SK-N-SH treated with all-trans-retinoic acid at 6 μM for 48 hours (cell line): ENCODE results near the gene OR14C36.

ENCODE experiments used
- ARNTL ChIP-seq: fragments of 450-650 bp; formaldehyde crosslinking; IDR thresholded peaks from 2 replicates; pipeline ENCODE4 v1.5.0; 2020; ENCODE audit warnings: low read depth, mild to moderate bottlenecking, moderate library complexity, borderline replicate concordance
- CREB5 ChIP-seq: fragments of 250-450 bp; sonication (Bioruptor Pico); IDR thresholded peaks from 2 replicates; pipeline ENCODE4 v1.5.1; 2020; ENCODE audit warnings: low read depth, mild to moderate bottlenecking, moderate library complexity
- PATZ1 ChIP-seq: fragments of 250-450 bp; sonication (Bioruptor Pico); IDR thresholded peaks from 2 replicates; pipeline ENCODE4 v1.8.0; 2020; ENCODE audit warnings: mild to moderate bottlenecking, moderate library complexity, borderline replicate concordance
- POU6F1 ChIP-seq: fragments of 250-450 bp; sonication (Bioruptor Pico); IDR thresholded peaks from 2 replicates; pipeline ENCODE4 v1.8.0; 2021; ENCODE audit warnings: low read depth, mild to moderate bottlenecking, moderate library complexity, borderline replicate concordance
- PPARA ChIP-seq: fragments of 250-450 bp; sonication (Bioruptor Pico); IDR thresholded peaks from 2 replicates; pipeline ENCODE4 v1.5.0; 2020; ENCODE audit warnings: mild to moderate bottlenecking, borderline replicate concordance
- SNAI2 ChIP-seq: fragments of 250-450 bp; sonication (Bioruptor Pico); IDR thresholded peaks from 2 replicates; pipeline ENCODE4 v1.5.0; 2020; ENCODE audit warnings: mild to moderate bottlenecking, moderate library complexity
- TOX ChIP-seq: fragments of 250-450 bp; sonication (Bioruptor Pico); IDR thresholded peaks from 2 replicates; pipeline ENCODE4 v1.8.0; 2021; ENCODE audit warnings: mild to moderate bottlenecking, moderate library complexity, borderline replicate concordance
- ZNF8 ChIP-seq: fragments of 450-650 bp; formaldehyde crosslinking; IDR thresholded peaks from 2 replicates; pipeline ENCODE4 v1.5.0; 2020; ENCODE audit warnings: mild to moderate bottlenecking, moderate library complexity

- no peak for TF ChIP-seq ZNF8 (CRISPR knock-in tag)
- TF ChIP-seq POU6F1, result no peak
- TF ChIP-seq CREB5 (CRISPR knock-in tag), result no peak
- TF ChIP-seq PATZ1 (CRISPR knock-in tag), result no peak
- no peak for TF ChIP-seq PPARA (CRISPR knock-in tag)
- TF ChIP-seq TOX (CRISPR knock-in tag), result no peak
- TF ChIP-seq SNAI2, result no peak
- no peak for TF ChIP-seq ARNTL (CRISPR knock-in tag)
Measured at GRCh38 chr1:248388426-248388825, 39.9 kb downstream of the OR14C36 start.
